ENCODE data around the gene ATP8A2.

The ATP8A2 gene

GRCh38 chr13:25619897-25620296 is 248.1 kb downstream of the ATP8A2 start:
- FAIRE-seq (no peak), DNase-seq (ENCODE audit: low spot score) (no peak)

GRCh38 chr13:25625414-25625813 is 253.6 kb downstream of the ATP8A2 start:
- FAIRE-seq (no peak), DNase-seq (ENCODE audit: low spot score) (no peak)

- no peak for DNase-seq (ENCODE audit: low spot score)
- no peak for FAIRE-seq
Observed at GRCh38 chr13:25630329-25630900, 258.6 kb downstream of the ATP8A2 start.

- DNase-seq (ENCODE audit: low spot score) (no peak), FAIRE-seq (no peak)
Observed at GRCh38 chr13:25632166-25632888, 260.6 kb downstream of the ATP8A2 start.

- DNase-seq (ENCODE audit: low spot score): no peak
Observed at GRCh38 chr13:25633093-25633492, 261.3 kb downstream of the ATP8A2 start.

GRCh38 chr13:25645681-25646080 is 273.9 kb downstream of the ATP8A2 start:
- DNase-seq (ENCODE audit: low spot score) (no peak), FAIRE-seq (no peak)

More at GRCh38 chr13:25633093-25633492, 261.3 kb downstream of the ATP8A2 start:
- FAIRE-seq: no peak

GRCh38 chr13:25649001-25649633 is 277.3 kb downstream of the ATP8A2 start:
- FAIRE-seq (no peak), DNase-seq (ENCODE audit: low spot score) (no peak)

GRCh38 chr13:25652764-25653163 is 281.0 kb downstream of the ATP8A2 start:
- DNase-seq (ENCODE audit: low spot score): peak; percentile 2
- no peak for FAIRE-seq

- no peak for FAIRE-seq
- DNase-seq (ENCODE audit: low spot score): no peak
Observed at GRCh38 chr13:25654322-25654721, 282.5 kb downstream of the ATP8A2 start.

GRCh38 chr13:25657157-25657556 is 285.4 kb downstream of the ATP8A2 start:
- no peak for DNase-seq (ENCODE audit: low spot score)
- FAIRE-seq: no peak

- no peak for FAIRE-seq
- DNase-seq (ENCODE audit: low spot score): no peak
Observed at GRCh38 chr13:25659091-25659795, 287.5 kb downstream of the ATP8A2 start.

GRCh38 chr13:25660996-25661395 is 289.2 kb downstream of the ATP8A2 start:
- no peak for FAIRE-seq

GRCh38 chr13:25662516-25662915 is 290.7 kb downstream of the ATP8A2 start:
- FAIRE-seq (no peak), DNase-seq (ENCODE audit: low spot score) (no peak)

More at GRCh38 chr13:25660996-25661395, 289.2 kb downstream of the ATP8A2 start:
- DNase-seq (ENCODE audit: low spot score): no peak

GRCh38 chr13:25668345-25668744 is 296.6 kb downstream of the ATP8A2 start:
- no peak for DNase-seq (ENCODE audit: low spot score)
- no peak for FAIRE-seq

- FAIRE-seq (no peak), DNase-seq (ENCODE audit: low spot score) (no peak)
Observed at GRCh38 chr13:25673711-25674110, 301.9 kb downstream of the ATP8A2 start.

GRCh38 chr13:25674371-25674770 is 302.6 kb downstream of the ATP8A2 start:
- FAIRE-seq (no peak), DNase-seq (ENCODE audit: low spot score) (no peak)

GRCh38 chr13:25675060-25675459 is 303.3 kb downstream of the ATP8A2 start:
- FAIRE-seq: no peak
- DNase-seq (ENCODE audit: low spot score): no peak

- FAIRE-seq: no peak
- no peak for DNase-seq (ENCODE audit: low spot score)
Observed at GRCh38 chr13:25677956-25678355, 306.2 kb downstream of the ATP8A2 start.

- no peak for FAIRE-seq
- no peak for DNase-seq (ENCODE audit: low spot score)
Observed at GRCh38 chr13:25678398-25678797, 306.6 kb downstream of the ATP8A2 start.

GRCh38 chr13:25679159-25679558 is 307.4 kb downstream of the ATP8A2 start:
- DNase-seq (ENCODE audit: low spot score): no peak
- no peak for FAIRE-seq

- DNase-seq (ENCODE audit: low spot score) (no peak), FAIRE-seq (no peak)
Observed at GRCh38 chr13:25679936-25680335, 308.2 kb downstream of the ATP8A2 start.

- DNase-seq (ENCODE audit: low spot score) (no peak), FAIRE-seq (no peak)
Observed at GRCh38 chr13:25682276-25682675, 310.5 kb downstream of the ATP8A2 start.
